Naive thymus-derived CD4-positive, alpha-beta T cell (primary cell): ENCODE results near the gene PRR7. TPM values are rescaled to one million over a fixed set of nuclear protein-coding genes. Genes with fewer than 3 reads are reported as not detected.

Experiments
- ATAC-seq: fragments of 150-1000 bp; cut with Tn5 transposase; 2 replicates; pipeline ENCODE4 v1.10.0; 2021; ENCODE audit warnings: mild to moderate bottlenecking, moderate library complexity
- CTCF ChIA-PET: fragments of 350-600 bp; sonication (Branson Sonifier 250); formaldehyde crosslinking; loops from one replicate; lab custom pipeline; 2021; ENCODE audit warnings: antibody characterized with exemption; lab: Charles Lee
- POLR2A ChIA-PET: fragments of 350-600 bp; sonication (Branson Sonifier 250); formaldehyde crosslinking; loops from one replicate; lab custom pipeline; 2021; ENCODE audit warnings: antibody characterized with exemption, inconsistent platforms; lab: Charles Lee
- DNase-seq, 9 donors: peaks; one replicate each; pipeline versions ENCODE4 v3.0.0 to v3.0.0-alpha.2; 2020 to 2022; ENCODE audit warnings: mixed read lengths in 1 of 9
- H3K27ac ChIP-seq: one replicate; pipeline ENCODE4 v1.7.0; 2013; ENCODE audit warnings: mild to moderate bottlenecking, low read depth, low read length, moderate library complexity
- H3K27me3 ChIP-seq, 2 donors: one replicate each; pipeline ENCODE4 v1.7.0; 2013; ENCODE audit warnings: low read length in 2 of 2, mild to moderate bottlenecking in 2 of 2, moderate library complexity in 2 of 2; ENCODE audit not compliant: control insufficient read depth in 2 of 2, insufficient read depth in 2 of 2
- H3K36me3 ChIP-seq, 3 experiments: 1 replicate in 2 of 3; 2 replicates in 1 of 3; pipeline ENCODE4 v1.7.0; 2013; ENCODE audit warnings: low read length in 3 of 3, mild to moderate bottlenecking in 3 of 3, moderate library complexity in 1 of 3; ENCODE audit not compliant: insufficient read depth in 3 of 3, control insufficient read depth in 2 of 3
- H3K4me1 ChIP-seq, 2 donors: one replicate each; pipeline ENCODE4 v1.7.0; 2013; ENCODE audit warnings: low read length in 2 of 2, mild to moderate bottlenecking in 2 of 2, moderate library complexity in 1 of 2; ENCODE audit not compliant: control insufficient read depth in 2 of 2, insufficient read depth in 2 of 2
- H3K4me3 ChIP-seq: 2 replicates; pipeline ENCODE4 v1.7.0; 2013; ENCODE audit warnings: mild to moderate bottlenecking, low read length
- H3K9me3 ChIP-seq, 3 experiments: 1 replicate in 2 of 3; 2 replicates in 1 of 3; pipeline ENCODE4 v1.7.0; 2013; ENCODE audit warnings: low read length in 3 of 3; ENCODE audit not compliant: control insufficient read depth in 2 of 3
- H3K27ac Mint-ChIP-seq, 9 donors: one replicate each; pipeline ENCODE4 v1.8.0; 2020 to 2022; ENCODE audit warnings: mixed read lengths in 9 of 9, mild to moderate bottlenecking in 8 of 9, moderate library complexity in 5 of 9, inconsistent platforms in 2 of 9
- H3K27me3 Mint-ChIP-seq, 5 donors: one replicate each; pipeline ENCODE4 v1.8.0; 2021 to 2022; ENCODE audit warnings: mixed read lengths in 5 of 5, mild to moderate bottlenecking in 1 of 5
- H3K36me3 Mint-ChIP-seq, 5 donors: one replicate each; pipeline ENCODE4 v1.8.0; 2020 to 2022; ENCODE audit warnings: mixed read lengths in 5 of 5, mild to moderate bottlenecking in 3 of 5, inconsistent platforms in 1 of 5
- H3K4me1 Mint-ChIP-seq, 7 donors: one replicate each; pipeline ENCODE4 v1.8.0; 2020 to 2022; ENCODE audit warnings: mixed read lengths in 7 of 7, mild to moderate bottlenecking in 3 of 7, inconsistent platforms in 1 of 7
- H3K4me3 Mint-ChIP-seq, 10 donors: one replicate each; pipeline ENCODE4 v1.8.0; 2020 to 2022; ENCODE audit warnings: mild to moderate bottlenecking in 10 of 10, mixed read lengths in 10 of 10, moderate library complexity in 6 of 10, inconsistent platforms in 2 of 10
- H3K9me3 Mint-ChIP-seq, 11 donors: one replicate each; pipeline ENCODE4 v1.8.0; 2020 to 2022; ENCODE audit warnings: mixed read lengths in 11 of 11, mild to moderate bottlenecking in 4 of 11, inconsistent platforms in 1 of 11, moderate library complexity in 1 of 11
- intact Hi-C, 2 donors: fragments of 100-400 bp; cut with micrococcal nuclease; formaldehyde crosslinking; loops; one replicate each; pipeline ENCODE4 v1.15.1; 2023
- polyA plus RNA-seq, 2 donors: library from polyadenylated mRNA; unstranded; fragments of 300-500 nt; fragmentation: Illumina TruSeq; gene quantifications; one replicate each; pipeline ENCODE4 v1.2.3, GENCODE V29; 2021
- total RNA-seq, 6 experiments: library from RNA in 5 of 6; stranded (reverse) in 5 of 6; gene quantifications; 1 replicate in 5 of 6; 2 replicates in 1 of 6; pipeline ENCODE4 v1.2.3 and lab custom pipeline; 2021 to 2026

Gene PRR7
- total and polyA plus RNA-seq, 7 experiments from 2014 or later: 6.4 to 31.8 (median 11.7) TPM

DNA sequence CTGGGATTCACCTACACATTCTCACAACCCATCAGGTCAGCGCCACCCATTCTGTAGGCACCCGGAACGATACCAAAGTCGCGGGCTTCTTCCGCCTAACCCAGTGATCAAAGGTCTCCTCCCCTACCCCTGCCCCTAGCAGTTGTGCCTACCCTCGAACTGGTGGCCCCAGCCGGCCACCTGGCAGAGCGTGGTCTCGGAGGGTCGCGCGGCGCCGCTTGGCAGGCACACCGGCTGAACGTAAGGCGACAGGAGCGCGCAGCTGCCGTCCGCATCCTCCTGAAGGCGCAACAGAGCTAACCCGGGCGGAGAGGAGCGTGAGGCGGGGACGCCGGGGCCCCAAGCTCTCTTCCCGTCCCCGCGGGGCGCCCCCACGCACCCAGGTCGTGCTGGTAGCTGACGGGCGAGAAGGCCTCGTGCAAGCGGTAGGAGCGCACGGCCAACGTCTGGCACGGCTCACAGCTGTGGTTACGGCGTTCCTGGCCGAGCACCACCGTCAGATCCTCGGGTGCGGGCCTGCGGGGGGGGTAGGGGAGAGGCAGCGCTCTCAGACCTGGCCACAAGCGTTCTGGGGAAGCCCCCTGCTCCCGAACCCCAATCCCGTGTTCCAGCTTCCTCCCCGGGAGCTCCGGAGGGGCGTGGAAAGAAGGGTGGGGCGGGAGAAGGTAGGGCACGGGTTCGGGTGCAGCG lies 43.4 kb upstream of the PRR7 start:
- DNase-seq (peak in 8 of 9 donors; percentile 48 to 64 (median 60)), ATAC-seq (peak; percentile 45)
- ChIA-PET CTCF (interaction anchor here (0.6 to 9.6 kb wide), 27 partner anchors 9 to 289 kb away, joined by 3 to 189 read pairs (median 11); partner anchors contain the start of genes GRK6, PDLIM7, PRR7 and SLC34A1), POLR2A (interaction anchor here (0.6 to 9.5 kb wide), 18 partner anchors 11 to 95 kb away, joined by 3 to 210 read pairs (median 6); partner anchors contain the start of genes GRK6, PDLIM7 and PRR7)
- peak overlapping the region; percentile 25 for H3K27ac ChIP-seq
- H3K36me3 Mint-ChIP-seq: no peaks in the 10 kb centered on the region
- H3K27me3 ChIP-seq: no peaks in the 10 kb centered on the region
- H3K27me3 Mint-ChIP-seq: peaks cover 0 to 58% (median 0%) of the 10 kb centered on the region in 5 donors
- H3K9me3 Mint-ChIP-seq: peaks cover 0 to 2% (median 0%) of the 10 kb centered on the region in 11 donors
- intact Hi-C loops: loop anchor here (1.0 to 2.0 kb wide), 10 partner anchors 26 to 270 kb away; partner anchors contain the start of genes PDLIM7 (in 2 of the 2), NSD1 (in 1 of the 2), PRR7 (in 1 of the 2) and RGS14 (in 1 of the 2)
- no peaks in the 10 kb centered on the region for H3K36me3 ChIP-seq
- peak overlapping the region in 7 of 9 donors; percentile 23 to 80 (median 71) for H3K27ac Mint-ChIP-seq
- H3K4me1 ChIP-seq: peaks cover 25 to 33% of the 10 kb centered on the region in 2 donors
- H3K4me1 Mint-ChIP-seq: peaks cover 7 to 35% (median 23%) of the 10 kb centered on the region in 7 donors
- H3K9me3 ChIP-seq: no peaks in the 10 kb centered on the region
- H3K4me3 Mint-ChIP-seq: peak overlapping the region; percentile 76 to 88 (median 84)
- H3K4me3 ChIP-seq: peak overlapping the region; percentile 61

- Histone ChIP-seq H3K27ac (peak overlapping the region; percentile 41), H3K4me3 (peak overlapping the region; percentile 61), H3K9me3 (no peaks in the 10 kb centered on the region), H3K36me3 (no peaks in the 10 kb centered on the region), H3K4me1 (peaks cover 25 to 33% of the 10 kb centered on the region in 2 donors), H3K27me3 (no peaks in the 10 kb centered on the region)
- Mint-ChIP-seq H3K36me3 (no peaks in the 10 kb centered on the region), H3K27ac (peak overlapping the region in 1 of 9 donors; percentile 19), H3K9me3 (peaks cover 0 to 2% (median 0%) of the 10 kb centered on the region in 11 donors), H3K27me3 (peaks cover 0 to 54% (median 0%) of the 10 kb centered on the region in 5 donors), H3K4me1 (peaks cover 7 to 35% (median 23%) of the 10 kb centered on the region in 7 donors), H3K4me3 (peak overlapping the region in 9 of 10 donors; percentile 76 to 88 (median 84))
- peak; percentile 87 for ATAC-seq
- ChIA-PET POLR2A (interaction anchor here (0.6 to 9.5 kb wide), 21 partner anchors 10 to 750 kb away, joined by 3 to 210 read pairs (median 6); partner anchors contain the start of genes GRK6 and PRR7), CTCF (interaction anchor here (0.6 to 9.6 kb wide), 25 partner anchors 9 to 290 kb away, joined by 3 to 189 read pairs (median 11); partner anchors contain the start of genes GRK6, PDLIM7, PRR7 and SLC34A1)
- intact Hi-C loops: loop anchor here (1.0 to 2.0 kb wide), 13 partner anchors 22 to 271 kb away; partner anchors contain the start of genes PDLIM7 (in 2 of the 2), PRR7 (in 2 of the 2), GRK6 (in 1 of the 2) and NSD1 (in 1 of the 2)
- DNase-seq: peak; percentile 74 to 86 (median 84)
Observed at GRCh38 chr5:177403792-177404640, 42.6 kb upstream of the PRR7 start.

- ATAC-seq: no peak
- CTCF ChIA-PET: interaction anchor here (0.8 to 9.6 kb wide), 14 partner anchors 10 to 104 kb away, joined by 3 to 189 read pairs (median 26); partner anchors contain the start of genes GRK6, PRR7 and SLC34A1
- H3K9me3 Mint-ChIP-seq: peaks cover 0 to 2% (median 0%) of the 10 kb centered on the region in 11 donors
- peak overlapping the region in 9 of 10 donors; percentile 29 to 88 (median 58) for H3K4me3 Mint-ChIP-seq
- DNase-seq: no peak
- Histone ChIP-seq H3K36me3 (no peaks in the 10 kb centered on the region), H3K27ac (peak overlapping the region; percentile 41), H3K9me3 (no peaks in the 10 kb centered on the region), H3K27me3 (no peaks in the 10 kb centered on the region), H3K4me3 (peak overlapping the region; percentile 61), H3K4me1 (peaks cover 25 to 33% of the 10 kb centered on the region in 2 donors)
- peak overlapping the region in 3 of 9 donors; percentile 19 to 58 (median 33) for H3K27ac Mint-ChIP-seq
- H3K4me1 Mint-ChIP-seq: peaks cover 7 to 35% (median 23%) of the 10 kb centered on the region in 7 donors
- H3K36me3 Mint-ChIP-seq: no peaks in the 10 kb centered on the region
- intact Hi-C loops: loop anchor here (1.0 to 2.0 kb wide), 4 partner anchors 22 to 97 kb away; partner anchors contain the start of genes GRK6 (in 1 of the 2) and PRR7 (in 1 of the 2)
- peaks cover 0 to 53% (median 0%) of the 10 kb centered on the region in 5 donors for H3K27me3 Mint-ChIP-seq
- POLR2A ChIA-PET: interaction anchor here (0.7 to 9.5 kb wide), 14 partner anchors 9 to 750 kb away, joined by 3 to 210 read pairs (median 6); partner anchors contain the start of genes GRK6 and PRR7
Observed at GRCh38 chr5:177404641-177405179, 41.9 kb upstream of the PRR7 start.

- Mint-ChIP-seq H3K4me3 (peak overlapping the region in 3 of 10 donors; percentile 84 to 88 (median 86)), H3K4me1 (peaks cover 7 to 35% (median 24%) of the 10 kb centered on the region in 7 donors), H3K9me3 (peaks cover 0 to 2% (median 0%) of the 10 kb centered on the region in 11 donors), H3K27ac (no peak overlapping the region), H3K36me3 (no peaks in the 10 kb centered on the region), H3K27me3 (peaks cover 0 to 51% (median 0%) of the 10 kb centered on the region in 5 donors)
- Histone ChIP-seq H3K27me3 (no peaks in the 10 kb centered on the region), H3K4me3 (no peak overlapping the region), H3K36me3 (no peaks in the 10 kb centered on the region), H3K4me1 (peaks cover 25 to 33% of the 10 kb centered on the region in 2 donors), H3K27ac (no peak overlapping the region), H3K9me3 (no peaks in the 10 kb centered on the region)
- DNase-seq: no peak
- CTCF ChIA-PET: interaction anchor here (1.6 to 9.6 kb wide), 11 partner anchors 10 to 86 kb away, joined by 3 to 189 read pairs (median 41); partner anchors contain the start of genes GRK6 and PRR7
- intact Hi-C loops: loop anchor here in 1 of 2 donors (2.0 kb wide), 1 partner anchor 41 kb away; the partner anchor contains the start of gene PRR7
- ATAC-seq: no peak
- POLR2A ChIA-PET: interaction anchor here (1.4 to 9.5 kb wide), 7 partner anchors 9 to 52 kb away, joined by 5 to 210 read pairs (median 48); partner anchors contain the start of genes GRK6 and PRR7
Observed at GRCh38 chr5:177405312-177405711, 41.3 kb upstream of the PRR7 start.

- peaks cover 0 to 51% (median 0%) of the 10 kb centered on the region in 5 donors for H3K27me3 Mint-ChIP-seq
- no peak for DNase-seq
- peak overlapping the region in 1 of 10 donors; percentile 5 for H3K4me3 Mint-ChIP-seq
Observed at GRCh38 chr5:177405805-177406204, 40.8 kb upstream of the PRR7 start.

More at GRCh38 chr5:177405805-177406204, 40.8 kb upstream of the PRR7 start:
- Mint-ChIP-seq H3K9me3 (peaks cover 0 to 2% (median 0%) of the 10 kb centered on the region in 11 donors), H3K4me1 (peaks cover 7 to 40% (median 29%) of the 10 kb centered on the region in 7 donors), H3K36me3 (no peaks in the 10 kb centered on the region), H3K27ac (no peak overlapping the region)
- Histone ChIP-seq H3K27me3 (no peaks in the 10 kb centered on the region), H3K36me3 (no peaks in the 10 kb centered on the region), H3K9me3 (no peaks in the 10 kb centered on the region), H3K27ac (no peak overlapping the region), H3K4me3 (no peak overlapping the region), H3K4me1 (peaks cover 28 to 37% of the 10 kb centered on the region in 2 donors)
- intact Hi-C loops: loop anchor here in 1 of 2 donors (2.0 kb wide), 1 partner anchor 41 kb away; the partner anchor contains the start of gene PRR7
- ATAC-seq: peak; percentile 39
- CTCF ChIA-PET: interaction anchor here (0.6 to 9.6 kb wide), 7 partner anchors 9 to 128 kb away, joined by 3 to 189 read pairs (median 44); partner anchors contain the start of genes GRK6 and PRR7
- POLR2A ChIA-PET: interaction anchor here (2.0 to 9.5 kb wide), 6 partner anchors 8 to 48 kb away, joined by 5 to 210 read pairs (median 68); partner anchors contain the start of genes GRK6 and PRR7
